ENCODE measurements around the gene ARF4. TPM values are rescaled to one million over a fixed set of nuclear protein-coding genes. Genes with fewer than 3 reads are reported as not detected.

The ARF4 gene
- total RNA-seq: 123 and 130 TPM in 2 replicates

GRCh38 chr3:57597127-57597923 lies at the start of gene ARF4:
TSS of gene ARF4 (minus strand) at chr3:57597344. CDS start at chr3:57597140, 204 bp downstream.

GRCh38 chr3:57555738-57556458 lies 41.2 kb downstream of the ARF4 start, which contains the start of gene PDE12:
TSS of gene PDE12 (plus strand) at chr3:57556274. CDS start at chr3:57556380, 106 bp downstream.

GRCh38 chr3:57544181-57545125 lies 52.7 kb downstream of the ARF4 start, which contains the start of gene DNAH12:
TSS of gene DNAH12 (minus strand) at chr3:57544344. CDS start at chr3:57542870, 1,474 bp downstream.

Other genes with a start within 250 kb of the ARF4 start
- gene DNAH12, start 53.0 kb downstream of the ARF4 start, total RNA-seq: under 0.01 and 0.21 TPM in 2 replicates
- 15.7 and 26.8 TPM in 2 replicates for gene PDE12, start 41.1 kb downstream of the ARF4 start, total RNA-seq
- 33.5 and 34.9 TPM in 2 replicates for gene DENND6A, start 95.7 kb upstream of the ARF4 start, total RNA-seq
- 81.0 and 144 TPM in 2 replicates for gene SLMAP, start 159.0 kb upstream of the ARF4 start, total RNA-seq